ENCODE results near the gene CMTR2.
"Not testable (repeated sequence)": the region's sequence is repeated elsewhere in the genome, so short reads cannot be mapped to it uniquely, and the experiment has no call there.

CMTR2 gene

GRCh38 chr16:71288890-71289731, at the start of gene CMTR2:
CMTR2 (minus strand) TSS chr16:71289402; CDS start chr16:71285920, 3,482 bp downstream.
- peak; percentile 92 for DNase-seq

GRCh38 chr16:71338632-71339031, 49.4 kb upstream of the CMTR2 start:
- DNase-seq: no peak

- no peak for DNase-seq
Observed at GRCh38 chr16:71338193-71338592, 49.0 kb upstream of the CMTR2 start.

GRCh38 chr16:71337631-71338030, 48.4 kb upstream of the CMTR2 start:
- no peak for DNase-seq

GRCh38 chr16:71328151-71328550, 38.9 kb upstream of the CMTR2 start:
- no peak for DNase-seq

GRCh38 chr16:71327720-71328119, 38.5 kb upstream of the CMTR2 start:
- no peak for DNase-seq

GRCh38 chr16:71319999-71320398, 30.8 kb upstream of the CMTR2 start:
- no peak for DNase-seq

- no peak for DNase-seq
Observed at GRCh38 chr16:71315269-71315668, 26.1 kb upstream of the CMTR2 start.

- DNase-seq: not testable (repeated sequence)
Observed at GRCh38 chr16:71313591-71313990, 24.4 kb upstream of the CMTR2 start.

GRCh38 chr16:71311553-71312158, 22.5 kb upstream of the CMTR2 start:
- DNase-seq: no peak

- no peak for DNase-seq
Observed at GRCh38 chr16:71303938-71304337, 14.7 kb upstream of the CMTR2 start.

- DNase-seq: no peak
Observed at GRCh38 chr16:71297341-71297634, 8.1 kb upstream of the CMTR2 start.

- DNase-seq: no peak
Observed at GRCh38 chr16:71296584-71297340, 7.6 kb upstream of the CMTR2 start.

GRCh38 chr16:71295950-71296349, 6.7 kb upstream of the CMTR2 start:
- DNase-seq: no peak

GRCh38 chr16:71293919-71294318, 4.7 kb upstream of the CMTR2 start:
- DNase-seq: no peak

- not testable (repeated sequence) for DNase-seq
Observed at GRCh38 chr16:71292095-71292494, 2.9 kb upstream of the CMTR2 start.

GRCh38 chr16:71289732-71290062, 495 bp upstream of the CMTR2 start:
- no peak for DNase-seq

GRCh38 chr16:71288570-71288889, 672 bp downstream of the CMTR2 start:
- no peak for DNase-seq

- DNase-seq: no peak
Observed at GRCh38 chr16:71287911-71288310, 1.3 kb downstream of the CMTR2 start.

GRCh38 chr16:71287454-71287853, 1.7 kb downstream of the CMTR2 start:
- no peak for DNase-seq

GRCh38 chr16:71283612-71284011, 5.6 kb downstream of the CMTR2 start:
- DNase-seq: no peak

- DNase-seq: no peak
Observed at GRCh38 chr16:71282943-71283342, 6.3 kb downstream of the CMTR2 start.

- DNase-seq: no peak
Observed at GRCh38 chr16:71276589-71277334, 12.4 kb downstream of the CMTR2 start.

GRCh38 chr16:71273384-71273783, 15.8 kb downstream of the CMTR2 start:
- no peak for DNase-seq

Data from NCI-H510A (cell line).